Gastroesophageal sphincter (tissue), 4 donors: Measurements from ENCODE around the gene STIMATE. TPM values are rescaled to one million over a fixed set of nuclear protein-coding genes. Genes with fewer than 3 reads are reported as not detected.

ENCODE experiments used
- ATAC-seq: fragments of 150-250 bp; one replicate; pipeline ENCODE4 v1.9.1; 2016; ENCODE audit warnings: mild to moderate bottlenecking, moderate library complexity
- H3K27ac ChIP-seq, 4 donors: fragments of 200-600 bp; sonication (generic) in 3 of 4; 1 replicate in 3 of 4; 2 replicates in 1 of 4; pipeline ENCODE4 v1.5.1; 2016 to 2019
- H3K27me3 ChIP-seq: fragments of 200-600 bp; sonication (generic); one replicate; pipeline ENCODE4 v1.5.1; 2019
- H3K36me3 ChIP-seq, 2 donors: fragments of 200-600 bp; sonication (generic); one replicate each; pipeline ENCODE4 v1.5.1; 2019; ENCODE audit warnings: control low read depth in 1 of 2
- H3K4me1 ChIP-seq, 3 donors: fragments of 200-600 bp; sonication (generic); 1 replicate in 2 of 3; 2 replicates in 1 of 3; pipeline ENCODE4 v1.5.1; 2016 to 2019; ENCODE audit warnings: control low read depth in 2 of 3
- H3K4me3 ChIP-seq, 2 donors: fragments of 200-600 bp; sonication (generic); one replicate each; pipeline ENCODE4 v1.5.1; 2019; ENCODE audit warnings: mild to moderate bottlenecking in 1 of 2, moderate library complexity in 1 of 2
- H3K9me3 ChIP-seq, 3 donors: fragments of 200-600 bp; sonication (generic); one replicate each; pipeline ENCODE4 v1.5.1; 2017 to 2019; ENCODE audit warnings: control low read depth in 2 of 3
- EP300 ChIP-seq: sonication (generic); formaldehyde crosslinking; IDR thresholded peaks from one replicate; pipeline ENCODE4 v1.6.1; 2017; ENCODE audit warnings: antibody characterized with exemption, mild to moderate bottlenecking
- POLR2A ChIP-seq, 2 donors: fragments of 450-650 bp; IDR thresholded peaks; one replicate each; pipeline ENCODE4 v1.6.1; 2017; ENCODE audit warnings: antibody characterized with exemption in 2 of 2, mild to moderate bottlenecking in 2 of 2, moderate library complexity in 1 of 2
- POLR2AphosphoS5 ChIP-seq: sonication (generic); formaldehyde crosslinking; IDR thresholded peaks from one replicate; pipeline ENCODE4 v1.6.1; 2017; ENCODE audit warnings: antibody characterized with exemption
- WGBS, 2 donors: methylation state at CpG; one replicate each; pipeline ENCODE4 v1.1.5; 2018; ENCODE audit warnings: low coverage in 1 of 2; 5-methylcytosine and 5-hydroxymethylcytosine counted together
- total RNA-seq, 4 donors: library from RNA; depleted of rRNA; stranded (reverse); fragments of >200 nt; gene quantifications; one replicate each; pipeline ENCODE4 v1.1.0, GENCODE V29; 2016
- TF ChIP-seq, protein P1 (sequence below), 4 experiments: fragments of 200-600 bp in 2 of 4; fragments of 450-650 bp in 2 of 4; sonication (generic) in 1 of 4; IDR thresholded peaks; one replicate each; pipeline ENCODE4 v1.5.1; 2017 to 2019; ENCODE audit warnings: antibody characterized with exemption in 4 of 4, mild to moderate bottlenecking in 2 of 4, moderate library complexity in 2 of 4

The STIMATE gene
- total RNA-seq, 4 donors from 2014 or later = 14.6 to 30.2 (median 20.5) TPM

DNA sequence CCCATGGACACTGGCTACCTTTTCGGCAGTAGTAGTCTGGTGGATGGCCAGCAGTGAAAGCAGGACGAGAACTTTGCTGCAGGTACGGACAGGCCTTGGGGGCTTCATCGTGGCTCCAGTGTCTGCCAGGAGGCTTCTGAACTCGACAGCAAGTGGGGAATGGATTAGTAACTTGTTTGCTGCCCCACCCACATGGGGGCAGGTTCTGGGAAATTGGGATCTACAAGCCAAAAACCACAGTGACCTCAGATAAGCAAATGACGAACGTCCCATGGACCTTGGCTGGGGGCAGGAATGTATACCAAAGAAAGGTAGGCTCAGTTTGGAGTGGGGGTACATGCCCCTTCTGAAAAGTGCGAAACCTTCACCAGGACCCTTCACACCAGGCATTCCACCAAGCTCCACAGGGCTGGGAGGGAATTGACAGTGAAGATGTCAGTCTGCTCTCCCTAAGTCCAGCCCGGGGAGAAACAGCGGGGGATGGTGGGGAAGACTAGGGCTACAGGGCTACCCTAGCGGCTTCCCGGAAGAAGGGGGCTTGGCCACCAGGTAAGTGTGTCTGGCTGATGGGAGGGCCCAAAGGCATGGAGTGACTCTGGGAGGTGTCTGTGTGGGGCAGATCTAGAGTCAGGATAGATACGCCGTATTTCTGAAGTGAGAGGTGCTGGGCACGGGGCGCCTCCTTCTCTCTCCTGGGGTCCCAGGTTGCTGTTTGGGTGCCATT lies 66.7 kb downstream of the STIMATE start, which contains the start of gene ITIH4:
Gene ITIH4 (minus strand): TSS at position 138 of the 724 bp plus-strand sequence. CDS start 30 bp downstream, at position 108.
- no peaks in the 10 kb centered on the region for H3K9me3 ChIP-seq
- no peak for ATAC-seq
- H3K4me1 ChIP-seq = peaks cover 0 to 39% (median 13%) of the 10 kb centered on the region in 3 donors
- no peak for TF ChIP-seq POLR2A (IDR thresholded peaks at IDR 0.05)
- TF ChIP-seq, protein P1, sequence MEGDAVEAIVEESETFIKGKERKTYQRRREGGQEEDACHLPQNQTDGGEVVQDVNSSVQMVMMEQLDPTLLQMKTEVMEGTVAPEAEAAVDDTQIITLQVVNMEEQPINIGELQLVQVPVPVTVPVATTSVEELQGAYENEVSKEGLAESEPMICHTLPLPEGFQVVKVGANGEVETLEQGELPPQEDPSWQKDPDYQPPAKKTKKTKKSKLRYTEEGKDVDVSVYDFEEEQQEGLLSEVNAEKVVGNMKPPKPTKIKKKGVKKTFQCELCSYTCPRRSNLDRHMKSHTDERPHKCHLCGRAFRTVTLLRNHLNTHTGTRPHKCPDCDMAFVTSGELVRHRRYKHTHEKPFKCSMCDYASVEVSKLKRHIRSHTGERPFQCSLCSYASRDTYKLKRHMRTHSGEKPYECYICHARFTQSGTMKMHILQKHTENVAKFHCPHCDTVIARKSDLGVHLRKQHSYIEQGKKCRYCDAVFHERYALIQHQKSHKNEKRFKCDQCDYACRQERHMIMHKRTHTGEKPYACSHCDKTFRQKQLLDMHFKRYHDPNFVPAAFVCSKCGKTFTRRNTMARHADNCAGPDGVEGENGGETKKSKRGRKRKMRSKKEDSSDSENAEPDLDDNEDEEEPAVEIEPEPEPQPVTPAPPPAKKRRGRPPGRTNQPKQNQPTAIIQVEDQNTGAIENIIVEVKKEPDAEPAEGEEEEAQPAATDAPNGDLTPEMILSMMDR (IDR thresholded peaks at IDR 0.05) = no peak
- no peak for TF ChIP-seq POLR2AphosphoS5
- TF ChIP-seq EP300 = no peak
- H3K4me3 ChIP-seq = no peak within 1 kb of the TSS
- WGBS, 2 donors = 77 to 86% methylated on average over 7 to 10 of the region's 16 CpGs
- H3K36me3 ChIP-seq = peaks cover 0 to 30% of the 10 kb centered on the region in 2 donors
- H3K27ac ChIP-seq = peak within 1 kb of the TSS in 3 of 4 donors; percentile 35 to 54 (median 43)
- no peaks in the 10 kb centered on the region for H3K27me3 ChIP-seq

DNA sequence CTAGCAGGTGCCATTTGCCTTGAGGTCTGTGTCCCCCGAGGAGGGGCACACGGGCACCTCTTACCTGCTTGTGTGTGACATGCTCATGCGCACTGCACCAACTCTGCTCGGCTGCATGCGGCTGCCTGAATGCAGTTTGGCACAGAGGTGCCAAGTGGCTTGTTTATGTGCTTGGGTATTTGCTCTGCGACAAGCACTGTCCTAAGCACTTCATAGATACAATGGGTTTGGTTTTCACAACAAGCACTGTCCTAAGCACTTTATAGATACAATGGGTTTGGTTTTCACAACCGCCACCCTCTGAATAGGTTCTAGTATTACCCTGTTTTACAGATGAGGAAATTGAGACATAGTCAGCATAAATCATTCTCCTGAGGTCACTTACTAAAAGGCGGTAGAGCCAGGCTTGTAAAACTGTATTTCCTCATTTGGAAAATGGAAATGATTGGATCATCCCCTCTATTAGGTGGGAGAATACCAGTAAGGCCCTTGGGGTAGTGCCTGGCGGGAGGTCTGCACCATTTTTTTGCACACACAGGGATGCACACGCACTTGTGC lies 67.4 kb downstream of the STIMATE start:
- H3K4me3 ChIP-seq = no peak overlapping the region
- peaks cover 0 to 23% of the 10 kb centered on the region in 2 donors for H3K36me3 ChIP-seq
- no peaks in the 10 kb centered on the region for H3K27me3 ChIP-seq
- H3K9me3 ChIP-seq = no peaks in the 10 kb centered on the region
- no peak for ATAC-seq
- 88 to 100% methylated on average over 1 to 5 of the region's 10 CpGs for WGBS, 2 donors
- H3K27ac ChIP-seq = no peak overlapping the region
- H3K4me1 ChIP-seq = peaks cover 0 to 32% (median 6%) of the 10 kb centered on the region in 3 donors
- no peak for TF ChIP-seq POLR2A (IDR thresholded peaks at IDR 0.05)
- TF ChIP-seq, protein P1 (IDR thresholded peaks at IDR 0.05) = no peak
- TF ChIP-seq POLR2AphosphoS5 = no peak
- TF ChIP-seq EP300 = no peak

DNA sequence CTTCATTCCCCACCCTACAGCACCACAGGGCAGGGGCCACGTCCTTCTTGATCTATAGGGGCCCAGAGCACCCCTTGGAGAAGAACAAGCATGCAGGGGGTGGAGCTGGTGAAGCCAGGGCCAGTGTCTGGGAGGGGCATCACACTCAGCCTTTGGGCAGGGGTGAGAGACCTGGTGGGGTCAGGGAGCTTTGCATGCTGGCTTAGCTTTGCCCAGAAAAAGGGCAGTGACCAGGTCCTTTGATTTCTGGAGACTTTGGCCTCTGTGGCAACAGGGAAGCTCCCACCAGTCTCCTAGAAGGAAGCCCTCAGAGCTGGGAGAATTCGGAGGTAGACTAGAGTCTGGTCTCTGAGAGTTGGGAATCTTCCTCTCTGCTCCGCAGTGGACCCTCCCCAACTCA lies 67.9 kb downstream of the STIMATE start:
- Histone ChIP-seq H3K36me3 (peaks cover 0 to 22% of the 10 kb centered on the region in 2 donors), H3K4me1 (peaks cover 0 to 27% (median 6%) of the 10 kb centered on the region in 3 donors), H3K9me3 (no peaks in the 10 kb centered on the region), H3K4me3 (no peak overlapping the region), H3K27ac (no peak overlapping the region), H3K27me3 (no peaks in the 10 kb centered on the region)
- ATAC-seq = no peak
- whole genome bisulfite sequencing, 2 donors = 100% methylated on average over 1 of the region's 3 CpGs; no CpG with 5 or more reads in 1 of the 2 donors
- TF ChIP-seq POLR2AphosphoS5 (no peak), POLR2A (IDR thresholded peaks at IDR 0.05) (no peak), EP300 (no peak)
- TF ChIP-seq, protein P1 (IDR thresholded peaks at IDR 0.05) = no peak

DNA sequence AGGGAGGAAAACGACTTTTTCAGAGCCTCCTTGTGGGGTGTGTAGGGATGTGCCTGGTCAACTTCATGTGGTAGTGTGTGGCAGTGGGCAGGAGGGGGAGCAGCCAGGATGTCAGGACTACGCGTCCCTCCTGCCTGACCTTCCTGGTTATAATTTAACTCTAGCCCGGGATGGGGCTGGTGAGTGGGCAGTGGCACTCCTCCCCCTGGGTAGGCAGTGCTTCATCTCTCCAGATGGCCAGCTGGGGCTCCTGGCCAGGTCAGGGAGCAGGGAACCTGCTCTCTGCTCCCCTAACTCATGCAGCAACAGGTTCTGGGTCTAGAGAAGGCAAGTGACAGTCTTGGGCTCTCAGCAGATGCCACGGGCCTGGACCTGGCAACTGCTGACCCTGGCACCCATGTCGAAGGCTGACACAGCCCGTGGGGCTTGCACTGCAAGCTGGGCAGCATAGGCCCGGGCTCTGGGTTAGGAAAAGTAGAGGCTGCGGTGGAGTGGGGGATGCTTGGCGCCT lies 69.4 kb downstream of the STIMATE start:
- H3K4me1 ChIP-seq = peaks cover 0 to 20% (median 6%) of the 10 kb centered on the region in 3 donors
- no CpG with 5 or more reads among the region's 10 CpGs for WGBS, 2 donors

More for the DNA sequence above, 69.4 kb downstream of the STIMATE start:
- no peak for ATAC-seq
- TF ChIP-seq EP300 (no peak), POLR2AphosphoS5 (no peak), POLR2A (IDR thresholded peaks at IDR 0.05) (no peak)
- TF ChIP-seq, protein P1 (IDR thresholded peaks at IDR 0.05) = no peak
- Histone ChIP-seq H3K9me3 (no peaks in the 10 kb centered on the region), H3K27me3 (no peaks in the 10 kb centered on the region), H3K4me3 (no peak overlapping the region), H3K27ac (no peak overlapping the region), H3K36me3 (peaks cover 0 to 32% of the 10 kb centered on the region in 2 donors)
